ENCODE results near the gene OSBP2. TPM values are rescaled to one million over a fixed set of nuclear protein-coding genes. Genes with fewer than 3 reads are reported as not detected.

Gene OSBP2
- total and polyA plus RNA-seq, 10 donors: 0.38 to 41.4 (median 6.5) TPM

- TF ChIP-seq POLR2A (IDR thresholded peaks at IDR 0.05) (no peak), CTCF (IDR thresholded peaks at IDR 0.05 in 8 of 11, conservative IDR thresholded peaks at IDR 0.05 in 3 of 11) (no peak), POLR2AphosphoS5 (IDR thresholded peaks at IDR 0.05) (no peak)
- Histone ChIP-seq H3K27me3 (replicated peaks in 1 of 7) (no peaks in the 10 kb centered on the region), H3K4me1 (peaks cover 3 to 29% (median 21%) of the 10 kb centered on the region in 6 donors), H3K27ac (peak overlapping the region in 5 of 8 donors; percentile 62 to 72 (median 67)), H3K9me3 (peaks cover 0 to 6% (median 2%) of the 10 kb centered on the region in 8 donors), H3K4me3 (peak overlapping the region in 6 of 8 donors; percentile 35 to 60 (median 40)), H3K36me3 (peaks cover 0 to 23% (median 8%) of the 10 kb centered on the region in 6 donors)
- intact Hi-C loops (cut with DNase I; ENCODE audit: low total_unique reads): loop anchor here (2.0 to 10.0 kb wide), 2 partner anchors 156 to 286 kb away; partner anchors contain the start of gene SLC35E4
- 53 to 68% (median 65%) methylated on average over 6 of the region's 6 CpGs for WGBS, 5 donors
- no peak for DNase-seq
These were observed 226.4 kb downstream of the OSBP2 start for GRCh38 chr22:30921108-30921507.

GRCh38 chr22:30922151-30922611 is 227.5 kb downstream of the OSBP2 start:
- H3K27ac ChIP-seq: peak overlapping the region in 7 of 8 donors; percentile 24 to 72 (median 62)
- DNase-seq: peak; percentile 91
- no peaks in the 10 kb centered on the region for H3K27me3 ChIP-seq (replicated peaks in 1 of 7)
- H3K4me1 ChIP-seq: peaks cover 3 to 29% (median 21%) of the 10 kb centered on the region in 6 donors
- 42 to 61% (median 47%) methylated on average over 34 of the region's 34 CpGs for WGBS, 5 donors
- peaks cover 0 to 33% (median 19%) of the 10 kb centered on the region in 6 donors for H3K36me3 ChIP-seq
- H3K4me3 ChIP-seq: peak overlapping the region; percentile 29 to 60 (median 38)
- H3K9me3 ChIP-seq: no peaks in the 10 kb centered on the region
- TF ChIP-seq POLR2AphosphoS5 (IDR thresholded peaks at IDR 0.05) (peak; percentile 84 to 90 (median 87)), POLR2A (IDR thresholded peaks at IDR 0.05) (no peak), CTCF (IDR thresholded peaks at IDR 0.05 in 8 of 11, conservative IDR thresholded peaks at IDR 0.05 in 3 of 11) (peak in 2 of 11 experiments; percentile 8 to 9)
- intact Hi-C loops (cut with DNase I; ENCODE audit: low total_unique reads): loop anchor here (10.0 kb wide), 1 partner anchor 157 kb away; no protein-coding TSS in a partner anchor

- intact Hi-C loops (cut with DNase I; ENCODE audit: low total_unique reads): loop anchor here (10.0 kb wide), 1 partner anchor 159 kb away; no protein-coding TSS in a partner anchor
- no peaks in the 10 kb centered on the region for H3K9me3 ChIP-seq
- H3K4me1 ChIP-seq: peaks cover 3 to 29% (median 21%) of the 10 kb centered on the region in 6 donors
- TF ChIP-seq CTCF (IDR thresholded peaks at IDR 0.05 in 8 of 11, conservative IDR thresholded peaks at IDR 0.05 in 3 of 11) (no peak), POLR2A (IDR thresholded peaks at IDR 0.05) (no peak), POLR2AphosphoS5 (IDR thresholded peaks at IDR 0.05) (peak in 1 of 3 donors; percentile 4)
- no peak overlapping the region for H3K4me3 ChIP-seq
- peaks cover 0 to 45% (median 30%) of the 10 kb centered on the region in 6 donors for H3K36me3 ChIP-seq
- DNase-seq: no peak
- no peak overlapping the region for H3K27ac ChIP-seq
- WGBS, 5 donors: 88 to 97% (median 96%) methylated on average over 8 to 9 of the region's 9 CpGs
- H3K27me3 ChIP-seq (replicated peaks in 1 of 7): no peaks in the 10 kb centered on the region
These were observed 228.7 kb downstream of the OSBP2 start for GRCh38 chr22:30923168-30923900.

- H3K27ac ChIP-seq: no peak overlapping the region
- DNase-seq: no peak
- H3K4me1 ChIP-seq: peaks cover under 1 to 20% (median 12%) of the 10 kb centered on the region in 6 donors
- intact Hi-C loops (cut with DNase I; ENCODE audit: low total_unique reads): loop anchor here (10.0 kb wide), 1 partner anchor 161 kb away; no protein-coding TSS in a partner anchor
- H3K9me3 ChIP-seq: no peaks in the 10 kb centered on the region
- WGBS, 5 donors: 89 to 96% (median 93%) methylated on average over 4 to 5 of the region's 5 CpGs
- no peaks in the 10 kb centered on the region for H3K27me3 ChIP-seq (replicated peaks in 1 of 7)
- H3K4me3 ChIP-seq: no peak overlapping the region
- H3K36me3 ChIP-seq: peaks cover 0 to 68% (median 46%) of the 10 kb centered on the region in 6 donors
- TF ChIP-seq CTCF (IDR thresholded peaks at IDR 0.05 in 8 of 11, conservative IDR thresholded peaks at IDR 0.05 in 3 of 11) (no peak), POLR2A (IDR thresholded peaks at IDR 0.05) (no peak)
These were observed 231.0 kb downstream of the OSBP2 start for GRCh38 chr22:30925667-30926066.
